Karpas-422 (cell line): Measurements from ENCODE around the gene MAN2A2. TPM values are rescaled to one million over a fixed set of nuclear protein-coding genes. Genes with fewer than 3 reads are reported as not detected.

ENCODE experiments used
- DNase-seq: peaks from one replicate; pipeline ENCODE4 v3.0.0-alpha.2; 2015
- H2AFZ ChIP-seq: fragments of 200-600 bp; sonication (generic); 2 replicates; pipeline ENCODE4 v1.6.1; 2014; ENCODE audit warnings: antibody characterized with exemption, low read length, mixed read lengths
- H3K27ac ChIP-seq: fragments of 200-600 bp; sonication (generic); 2 replicates; pipeline ENCODE4 v1.5.1; 2014; ENCODE audit warnings: mild to moderate bottlenecking, low read length, moderate library complexity
- H3K27me3 ChIP-seq: fragments of 200-600 bp; sonication (generic); 2 replicates; pipeline ENCODE4 v1.6.1; 2014; ENCODE audit warnings: low read length, mixed read lengths
- H3K36me3 ChIP-seq: fragments of 200-600 bp; sonication (generic); 2 replicates; pipeline ENCODE4 v1.6.1; 2014; ENCODE audit warnings: low read length, mixed read lengths; ENCODE audit not compliant: insufficient read depth
- H3K4me1 ChIP-seq: fragments of 200-600 bp; sonication (generic); 2 replicates; pipeline ENCODE4 v1.6.1; 2014; ENCODE audit warnings: mild to moderate bottlenecking, low read length, mixed read lengths
- H3K4me2 ChIP-seq: fragments of 200-600 bp; sonication (generic); 2 replicates; pipeline ENCODE4 v1.6.1; 2014; ENCODE audit warnings: low read length, low read depth, mild to moderate bottlenecking; ENCODE audit not compliant: poor library complexity, severe bottlenecking
- H3K4me3 ChIP-seq: fragments of 200-600 bp; sonication (generic); 2 replicates; pipeline ENCODE4 v1.5.1; 2014; ENCODE audit warnings: mild to moderate bottlenecking, antibody characterized with exemption, low read length, mixed read lengths
- H3K79me2 ChIP-seq: fragments of 200-600 bp; sonication (generic); 2 replicates; pipeline ENCODE4 v1.6.1; 2014; ENCODE audit warnings: mild to moderate bottlenecking, low read length, mixed read lengths
- H3K9ac ChIP-seq: fragments of 200-600 bp; sonication (generic); 2 replicates; pipeline ENCODE4 v1.6.0; 2014; ENCODE audit warnings: low read length
- H3K9me2 ChIP-seq: fragments of 200-600 bp; sonication (generic), shearing (Covaris generic); replicated peaks from 2 replicates; pipeline ENCODE4 v1.6.0; 2014; ENCODE audit warnings: mild to moderate bottlenecking, low read length, moderate library complexity; ENCODE audit not compliant: insufficient read depth
- H3K9me3 ChIP-seq: fragments of 300-700, 200-600 bp; sonication (generic); 2 replicates; pipeline ENCODE4 v1.6.1; 2014; ENCODE audit warnings: low read length, mixed read lengths
- H4K20me1 ChIP-seq: fragments of 200-600 bp; sonication (generic); 2 replicates; pipeline ENCODE4 v1.6.1; 2014; ENCODE audit warnings: mild to moderate bottlenecking, antibody characterized with exemption, low read length, low read depth; ENCODE audit not compliant: insufficient read depth
- small RNA-seq: library from RNA; depleted of rRNA; stranded (forward); fragments of <200 nt; gene quantifications from one replicate; pipeline ENCODE3, GENCODE V24; 2014
- total RNA-seq: library from RNA; depleted of rRNA; stranded (reverse); fragments of >200 nt; shearing (Covaris generic); gene quantifications from 2 replicates; pipeline ENCODE4 v1.2.3, GENCODE V29; 2014; ENCODE audit warnings: low replicate concordance; rRNA removed

Gene MAN2A2
- total RNA-seq, 1 experiment from 2014 or later: 60.8 TPM

DNA sequence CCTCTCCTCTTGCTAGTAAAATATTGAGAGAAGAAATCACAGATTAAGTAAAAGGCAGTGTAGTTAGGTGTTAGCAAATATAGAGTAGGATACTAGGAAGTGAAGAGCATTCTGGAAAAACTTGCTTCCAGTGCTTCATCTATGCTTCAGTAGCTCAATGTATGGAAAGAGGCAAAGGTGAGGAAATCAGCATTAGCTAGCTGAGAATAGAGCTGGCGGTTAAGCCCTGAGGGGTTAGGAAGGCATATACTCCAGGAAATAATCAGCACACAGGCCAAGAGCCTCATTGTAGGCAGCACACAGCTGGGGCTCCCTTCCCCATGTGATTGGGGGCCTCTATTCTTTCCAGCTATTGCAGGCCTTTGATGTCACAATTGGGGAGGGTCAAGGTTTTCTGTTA, 65.3 kb downstream of the MAN2A2 start:
- no peaks in the 10 kb centered on the region for H3K9me2 ChIP-seq
- no peaks in the 10 kb centered on the region for H3K27me3 ChIP-seq
- no peak overlapping the region for H3K9ac ChIP-seq
- peaks cover 72% of the 10 kb centered on the region for H3K36me3 ChIP-seq
- no peak overlapping the region for H3K4me2 ChIP-seq
- no peaks in the 10 kb centered on the region for H3K9me3 ChIP-seq
- no peaks in the 10 kb centered on the region for H4K20me1 ChIP-seq
- no peak for DNase-seq
- H3K4me1 ChIP-seq: no peaks in the 10 kb centered on the region
- H2AFZ ChIP-seq: no peak overlapping the region
- H3K79me2 ChIP-seq: peaks cover 9% of the 10 kb centered on the region
- H3K4me3 ChIP-seq: no peak overlapping the region
- no peak overlapping the region for H3K27ac ChIP-seq

DNA sequence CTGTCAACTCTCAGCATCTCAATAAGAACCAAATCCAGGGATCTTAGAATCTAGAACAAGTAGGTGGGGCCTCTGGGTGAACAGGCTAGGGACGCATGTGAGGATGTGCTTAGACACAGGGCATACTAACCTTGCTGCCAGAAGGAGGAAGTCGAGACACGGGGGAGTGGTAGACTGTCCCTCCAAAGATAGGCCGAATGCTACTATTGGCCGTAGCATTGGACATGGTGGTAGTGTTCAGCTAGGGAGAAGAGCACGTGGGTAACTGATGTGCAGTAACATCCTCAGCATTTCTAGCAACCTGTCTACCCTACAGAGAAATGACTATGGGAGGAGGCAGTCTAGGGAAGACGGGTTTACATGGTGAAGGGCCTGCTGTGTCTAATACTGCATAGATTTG, 67.2 kb downstream of the MAN2A2 start:
- Histone ChIP-seq H4K20me1 (no peaks in the 10 kb centered on the region), H3K4me1 (no peaks in the 10 kb centered on the region), H3K4me3 (no peak overlapping the region), H3K27me3 (no peaks in the 10 kb centered on the region), H2AFZ (no peak overlapping the region), H3K79me2 (peaks cover 4% of the 10 kb centered on the region; the same call in 1 of the 2 replicates), H3K36me3 (peaks cover 58% of the 10 kb centered on the region), H3K4me2 (no peak overlapping the region), H3K9ac (no peak overlapping the region), H3K9me3 (no peaks in the 10 kb centered on the region), H3K9me2 (no peaks in the 10 kb centered on the region), H3K27ac (no peak overlapping the region)
- DNase-seq: no peak

DNA sequence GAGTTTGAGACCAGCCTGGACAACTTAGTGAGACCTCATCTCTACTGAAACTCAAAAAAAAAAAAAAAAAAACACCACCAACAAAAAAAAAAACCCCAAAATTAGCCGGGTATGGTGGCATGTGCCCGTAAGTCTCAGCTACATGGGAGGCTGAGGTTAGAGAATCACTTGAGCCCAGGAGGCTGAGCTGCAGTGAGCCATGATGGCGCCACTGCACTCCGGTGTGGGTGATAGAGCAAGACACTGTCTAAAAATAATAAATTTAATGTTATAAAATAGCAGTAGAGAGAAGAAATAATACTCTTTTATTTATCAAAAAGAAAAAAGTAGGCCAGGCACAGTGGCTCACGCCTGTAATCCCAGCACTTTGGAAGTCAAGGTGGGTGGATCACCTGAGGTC, 69.0 kb downstream of the MAN2A2 start:
- Histone ChIP-seq H3K27ac (no peak overlapping the region), H3K27me3 (no peaks in the 10 kb centered on the region), H3K79me2 (no peaks in the 10 kb centered on the region), H3K4me1 (no peaks in the 10 kb centered on the region), H3K9me3 (no peaks in the 10 kb centered on the region), H3K4me2 (no peak overlapping the region), H3K36me3 (peaks cover 55% of the 10 kb centered on the region), H3K4me3 (no peak overlapping the region), H3K9ac (no peak overlapping the region), H3K9me2 (no peaks in the 10 kb centered on the region), H2AFZ (no peak overlapping the region), H4K20me1 (no peaks in the 10 kb centered on the region)
- DNase-seq: no peak

Small RNAs within 50 kb of the gene (small RNA-seq; reads per million reads assigned to genes)
- not detected for gene RN7SL363P

Other genes with a start within 250 kb of the MAN2A2 start
- 15.4 and 33.5 TPM in 2 replicates for gene BLM, start 186.0 kb upstream of the MAN2A2 start, total RNA-seq
- gene FURIN, start 34.7 kb upstream of the MAN2A2 start, total RNA-seq: 30.4 and 30.9 TPM in 2 replicates
- 33.7 and 88.0 TPM in 2 replicates for gene FES, start 18.8 kb upstream of the MAN2A2 start, total RNA-seq
- 15.9 and 39.1 TPM in 2 replicates for gene HDDC3, start 29.2 kb downstream of the MAN2A2 start, total RNA-seq
- gene UNC45A, start 32.0 kb downstream of the MAN2A2 start, total RNA-seq: 25.1 and 58.0 TPM in 2 replicates
- 25.3 and 32.9 TPM in 2 replicates for gene RCCD1, start 51.6 kb downstream of the MAN2A2 start, total RNA-seq
- 87.5 and 95.5 TPM in 2 replicates for gene PRC1, start 91.2 kb downstream of the MAN2A2 start, total RNA-seq
- 5.7 and 7.5 TPM in 2 replicates for gene VPS33B, start 119.3 kb downstream of the MAN2A2 start, total RNA-seq
- 0.11 and 0.26 TPM in 2 replicates for gene SV2B, start 197.0 kb downstream of the MAN2A2 start, total RNA-seq